HG02938 (cell line): ENCODE results near the gene VIM.
"Not testable (repeated sequence)": the region's sequence is repeated elsewhere in the genome, so short reads cannot be mapped to it uniquely, and the experiment has no call there.

Experiments
- ATAC-seq: cut with Tn5 transposase; IDR thresholded peaks from one replicate; pipeline ENCODE4 v1.9.1; 2021; ENCODE audit warnings: mild to moderate bottlenecking, moderate library complexity; ENCODE audit not compliant: unreplicated experiment

Gene VIM

GRCh38 chr10:17255512-17255911 lies 27.5 kb downstream of the VIM start:
- no peak for ATAC-seq

- ATAC-seq, result no peak
Observed at GRCh38 chr10:17256051-17256450, 28.0 kb downstream of the VIM start.

GRCh38 chr10:17256627-17257026 lies 28.6 kb downstream of the VIM start:
- no peak for ATAC-seq

GRCh38 chr10:17257466-17258321 lies 29.7 kb downstream of the VIM start:
- peak; percentile 81 for ATAC-seq

GRCh38 chr10:17262502-17262901 lies 34.5 kb downstream of the VIM start:
- ATAC-seq, result no peak

GRCh38 chr10:17263580-17263979 lies 35.5 kb downstream of the VIM start:
- ATAC-seq, result no peak

- no peak for ATAC-seq
Observed at GRCh38 chr10:17265468-17265867, 37.4 kb downstream of the VIM start.

- ATAC-seq, result not testable (repeated sequence)
Observed at GRCh38 chr10:17266549-17266948, 38.5 kb downstream of the VIM start.

- no peak for ATAC-seq
Observed at GRCh38 chr10:17272648-17273047, 44.6 kb downstream of the VIM start.

GRCh38 chr10:17273403-17273802 lies 45.4 kb downstream of the VIM start:
- no peak for ATAC-seq

GRCh38 chr10:17276756-17277424 lies 48.8 kb downstream of the VIM start:
- ATAC-seq, result no peak

GRCh38 chr10:17278607-17279240 lies 50.7 kb downstream of the VIM start:
- ATAC-seq, result no peak

- ATAC-seq, result no peak
Observed at GRCh38 chr10:17282311-17282710, 54.3 kb downstream of the VIM start.

GRCh38 chr10:17286562-17287550 lies 58.8 kb downstream of the VIM start:
- ATAC-seq, result no peak
